Bronchial epithelial cell (primary cell): ENCODE measurements around the gene MRPL28. TPM values are rescaled to one million over a fixed set of nuclear protein-coding genes. Genes with fewer than 3 reads are reported as not detected.

Source experiments
- DNase-seq: peaks from one replicate; pipeline ENCODE4 v3.0.0-alpha.2; 2010; ENCODE audit warnings: low read depth
- FAIRE-seq: peaks from 2 replicates; lab custom pipeline; 2011; peaks lifted over from hg19 to GRCh38; lab: Jason Lieb, UNC
- H3K27me3 ChIP-seq: 2 replicates; pipeline ENCODE4 v1.5.1; 2011; ENCODE audit warnings: low read length; ENCODE audit not compliant: control insufficient read depth, insufficient read depth
- H3K36me3 ChIP-seq: 2 replicates; pipeline ENCODE4 v1.5.1; 2011; ENCODE audit warnings: low read length; ENCODE audit not compliant: control insufficient read depth, insufficient read depth
- H3K4me3 ChIP-seq: 2 replicates; pipeline ENCODE4 v1.5.1; 2011; ENCODE audit warnings: mild to moderate bottlenecking, low read depth, low read length, control low read depth
- CTCF ChIP-seq: IDR thresholded peaks from 2 replicates; pipeline ENCODE4 v1.5.1; 2011; ENCODE audit warnings: mild to moderate bottlenecking, moderate library complexity, low read length, control low read depth, inconsistent platforms; ENCODE audit not compliant: insufficient read depth, severe bottlenecking
- total RNA-seq: library from RNA; depleted of rRNA; stranded (reverse); fragments of >200 nt; gene quantifications from 2 replicates; pipeline ENCODE4 v1.2.1, GENCODE V29; 2014

Gene MRPL28
- total RNA-seq, 1 donor from 2014 or later, result 113 TPM

- Histone ChIP-seq H3K36me3 (peaks cover 3% of the 10 kb centered on the region), H3K4me3 (no peak overlapping the region), H3K27me3 (no peaks in the 10 kb centered on the region)
- DNase-seq (peak; percentile 94), FAIRE-seq (peak; percentile 88)
- TF ChIP-seq CTCF, result no peak
These were observed 16.0 kb downstream of the MRPL28 start for GRCh38 chr16:354291-354881.

DNA sequence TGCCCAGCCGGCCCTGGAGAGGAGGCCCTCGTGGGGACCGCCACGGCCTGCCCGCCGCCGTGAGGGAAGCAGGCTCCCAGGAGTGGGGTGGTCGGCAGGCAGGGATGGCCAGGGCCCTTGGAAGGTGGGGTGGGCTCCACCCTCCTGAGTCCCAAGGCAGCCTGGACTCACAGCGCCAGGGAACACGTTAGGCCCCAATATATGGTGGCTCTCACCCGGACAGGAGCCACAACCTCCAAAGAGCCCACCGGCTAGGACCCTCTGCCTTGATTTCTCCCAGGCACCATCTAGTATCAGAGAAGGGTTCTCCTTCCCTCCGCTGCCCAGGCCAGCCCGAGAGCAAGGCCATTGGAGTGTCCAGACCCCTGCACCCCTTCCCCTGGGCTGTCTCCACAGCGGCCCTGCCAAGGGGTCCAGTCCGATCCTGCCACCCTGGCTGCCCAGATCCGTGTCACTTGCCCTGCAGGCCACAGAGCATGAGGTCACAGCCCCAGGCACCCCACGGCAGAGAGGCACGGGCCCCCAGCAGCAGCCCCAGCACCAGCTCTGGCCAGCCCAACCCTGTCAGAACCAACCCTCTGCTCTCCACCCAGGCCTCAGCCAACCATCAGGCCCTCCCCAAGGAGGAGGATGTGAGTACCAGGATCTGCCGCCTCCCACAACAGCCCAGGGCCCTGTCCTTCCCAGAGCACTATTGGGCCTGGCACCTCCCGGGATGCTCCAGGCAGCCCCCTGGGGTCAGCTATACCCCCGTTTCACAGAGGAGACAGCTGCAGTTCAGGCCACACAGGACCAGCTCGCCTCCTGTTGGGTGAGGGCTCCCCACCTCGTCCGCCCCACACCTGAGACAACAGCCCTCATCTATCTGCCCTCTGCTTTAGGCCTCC lies 16.7 kb downstream of the MRPL28 start:
- FAIRE-seq (no peak), DNase-seq (peak; percentile 13)
- no peak for TF ChIP-seq CTCF

DNA sequence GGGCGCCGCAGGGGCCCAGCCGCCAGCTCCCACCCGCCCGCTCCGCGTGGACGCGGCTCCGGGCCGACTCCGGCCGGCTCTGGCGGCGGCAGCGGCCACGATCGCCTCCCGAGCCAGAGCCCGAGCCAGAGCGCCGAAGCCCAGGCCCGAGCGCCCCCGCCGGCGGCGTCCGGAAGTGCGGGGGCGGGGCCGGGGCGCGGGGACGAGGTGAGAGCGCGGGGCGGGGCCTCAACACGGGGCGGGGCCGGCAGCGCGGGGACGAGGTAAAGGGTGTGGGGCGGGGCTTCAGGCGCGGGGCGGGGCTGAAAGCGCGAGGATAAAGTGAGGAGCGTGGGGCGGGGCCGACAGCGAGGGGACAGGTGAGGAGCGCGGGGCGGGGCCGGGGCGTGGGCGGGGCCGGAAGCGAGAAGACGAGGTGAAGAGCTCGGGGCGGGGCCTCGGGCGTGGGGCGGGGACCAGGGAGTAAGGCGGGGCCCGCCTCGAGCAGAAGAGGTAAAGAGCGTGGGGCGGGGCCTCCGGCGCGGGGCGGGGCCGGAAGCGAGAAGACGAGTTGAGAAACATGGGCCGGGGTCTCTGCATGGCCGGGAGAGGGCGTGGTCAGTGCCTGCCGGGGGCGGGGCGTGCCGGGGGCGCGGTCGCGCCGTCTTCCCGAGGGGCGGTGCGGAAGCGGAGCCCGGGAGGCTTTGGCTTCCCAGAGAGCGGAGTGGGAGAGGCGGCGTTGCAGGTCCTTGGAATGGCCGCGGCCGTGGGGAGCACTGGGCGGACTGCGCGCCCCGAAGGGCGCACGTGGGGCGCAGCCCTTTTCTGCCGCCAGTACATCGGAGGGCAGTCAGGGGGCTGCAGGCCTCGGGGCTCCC lies 17.6 kb downstream of the MRPL28 start, which contains the start of gene AXIN1:
Gene AXIN1 (minus strand): TSS at position 177 of the 857 bp plus-strand sequence. CDS start 5,698 bp downstream, outside the sequence.
- TF ChIP-seq CTCF, result peak; percentile 46
- peaks cover 3% of the 10 kb centered on the region for H3K36me3 ChIP-seq
- peak within 1 kb of the TSS; percentile 62 for H3K4me3 ChIP-seq
- no peaks in the 10 kb centered on the region for H3K27me3 ChIP-seq
- FAIRE-seq (no peak), DNase-seq (peak; percentile 80)

More for the DNA sequence above, 16.7 kb downstream of the MRPL28 start:
- H3K27me3 ChIP-seq, result no peaks in the 10 kb centered on the region
- H3K36me3 ChIP-seq, result peaks cover 3% of the 10 kb centered on the region
- H3K4me3 ChIP-seq, result peak overlapping the region; percentile 45

- no peaks in the 10 kb centered on the region for H3K27me3 ChIP-seq
- FAIRE-seq (no peak), DNase-seq (no peak)
- H3K4me3 ChIP-seq, result peak overlapping the region; percentile 62
- peaks cover 3% of the 10 kb centered on the region for H3K36me3 ChIP-seq
- no peak for TF ChIP-seq CTCF
These were observed 18.4 kb downstream of the MRPL28 start for GRCh38 chr16:351804-352520.

GRCh38 chr16:350203-350602 lies 20.1 kb downstream of the MRPL28 start:
- H3K4me3 ChIP-seq, result no peak overlapping the region
- no peak for TF ChIP-seq CTCF
- DNase-seq (no peak), FAIRE-seq (no peak)
- H3K36me3 ChIP-seq, result peaks cover 8% of the 10 kb centered on the region
- H3K27me3 ChIP-seq, result no peaks in the 10 kb centered on the region
